ENCODE measurements around the gene NFX1.
"Not testable (repeated sequence)": the region's sequence is repeated elsewhere in the genome, so short reads cannot be mapped to it uniquely, and the experiment has no call there.

NFX1 gene

GRCh38 chr9:33393581-33393980, 103.3 kb downstream of the NFX1 start:
- DNase-seq: no peak

GRCh38 chr9:33393986-33394385, 103.7 kb downstream of the NFX1 start:
- not testable (repeated sequence) for DNase-seq

GRCh38 chr9:33395159-33395879, 105.0 kb downstream of the NFX1 start:
- DNase-seq: not testable (repeated sequence)

GRCh38 chr9:33397801-33398200, 107.5 kb downstream of the NFX1 start:
- DNase-seq: not testable (repeated sequence)

GRCh38 chr9:33399047-33399446, 108.7 kb downstream of the NFX1 start:
- DNase-seq: not testable (repeated sequence)

- not testable (repeated sequence) for DNase-seq
Measured at GRCh38 chr9:33401809-33402208, 111.5 kb downstream of the NFX1 start.

GRCh38 chr9:33402371-33402770, 112.1 kb downstream of the NFX1 start, which contains the start of gene AQP7:
Gene AQP7, minus strand, starts transcription at chr9:33402568. Its CDS starts 1,306 bp downstream, at chr9:33401262.
- DNase-seq: not testable (repeated sequence)

GRCh38 chr9:33403941-33404787, 113.8 kb downstream of the NFX1 start:
- DNase-seq: no peak

- DNase-seq: no peak
Measured at GRCh38 chr9:33404788-33405362, 114.6 kb downstream of the NFX1 start.

GRCh38 chr9:33407061-33407460, 116.7 kb downstream of the NFX1 start:
- DNase-seq: no peak

GRCh38 chr9:33408087-33408486, 117.8 kb downstream of the NFX1 start:
- no peak for DNase-seq

GRCh38 chr9:33414268-33414667, 124.0 kb downstream of the NFX1 start:
- no peak for DNase-seq

GRCh38 chr9:33414889-33415500, 124.7 kb downstream of the NFX1 start:
- DNase-seq: no peak

- DNase-seq: peak; percentile 35
Measured at GRCh38 chr9:33415501-33416038, 125.3 kb downstream of the NFX1 start.

- no peak for DNase-seq
Measured at GRCh38 chr9:33416996-33417395, 126.7 kb downstream of the NFX1 start.

GRCh38 chr9:33418090-33418489, 127.8 kb downstream of the NFX1 start:
- no peak for DNase-seq

- DNase-seq: no peak
Measured at GRCh38 chr9:33419708-33420303, 129.5 kb downstream of the NFX1 start.
